Ovary (tissue), 3 donors: ENCODE measurements around the gene BCL7A.

Experiments used
- EP300 ChIP-seq: sonication (generic); formaldehyde crosslinking; IDR thresholded peaks from one replicate; pipeline ENCODE4 v1.6.1; 2017; ENCODE audit warnings: antibody characterized with exemption
- POLR2A ChIP-seq: fragments of 450-650 bp; IDR thresholded peaks from one replicate; pipeline ENCODE4 v1.6.1; 2017; ENCODE audit warnings: antibody characterized with exemption, mild to moderate bottlenecking, moderate library complexity
- TF ChIP-seq, protein P1 (sequence below), 3 donors: fragments of 450-650 bp in 2 of 3; fragments of 200-600 bp in 1 of 3; IDR thresholded peaks; one replicate each; pipeline versions ENCODE4 v1.5.1 to v1.8.0; 2016 to 2022; ENCODE audit warnings: antibody characterized with exemption in 3 of 3, mild to moderate bottlenecking in 1 of 3
- donor health status: DM: no; HTN: no; CAD: no.

DNA sequence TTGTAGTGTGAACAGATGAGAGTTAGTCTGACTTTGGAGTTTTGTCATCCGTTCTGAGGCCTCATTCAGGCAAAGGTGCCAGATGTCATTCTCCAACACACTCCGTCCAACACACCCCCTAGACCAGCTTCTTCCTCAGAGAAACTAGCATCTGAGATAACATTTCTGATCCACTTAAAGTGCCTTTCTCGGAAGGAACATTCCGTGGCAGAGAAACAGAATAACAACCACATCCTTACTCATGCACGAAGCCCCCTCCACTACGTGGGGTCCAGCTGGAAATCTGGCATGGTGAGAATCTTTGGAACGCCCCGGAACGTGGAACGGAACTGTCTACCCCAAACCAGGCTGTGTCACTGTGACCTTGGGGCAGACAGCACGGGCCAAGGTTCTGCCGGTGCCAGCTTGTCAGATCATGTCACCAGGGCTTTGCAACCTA lies 17.0 kb upstream of the BCL7A start:
- TF ChIP-seq, protein P1, sequence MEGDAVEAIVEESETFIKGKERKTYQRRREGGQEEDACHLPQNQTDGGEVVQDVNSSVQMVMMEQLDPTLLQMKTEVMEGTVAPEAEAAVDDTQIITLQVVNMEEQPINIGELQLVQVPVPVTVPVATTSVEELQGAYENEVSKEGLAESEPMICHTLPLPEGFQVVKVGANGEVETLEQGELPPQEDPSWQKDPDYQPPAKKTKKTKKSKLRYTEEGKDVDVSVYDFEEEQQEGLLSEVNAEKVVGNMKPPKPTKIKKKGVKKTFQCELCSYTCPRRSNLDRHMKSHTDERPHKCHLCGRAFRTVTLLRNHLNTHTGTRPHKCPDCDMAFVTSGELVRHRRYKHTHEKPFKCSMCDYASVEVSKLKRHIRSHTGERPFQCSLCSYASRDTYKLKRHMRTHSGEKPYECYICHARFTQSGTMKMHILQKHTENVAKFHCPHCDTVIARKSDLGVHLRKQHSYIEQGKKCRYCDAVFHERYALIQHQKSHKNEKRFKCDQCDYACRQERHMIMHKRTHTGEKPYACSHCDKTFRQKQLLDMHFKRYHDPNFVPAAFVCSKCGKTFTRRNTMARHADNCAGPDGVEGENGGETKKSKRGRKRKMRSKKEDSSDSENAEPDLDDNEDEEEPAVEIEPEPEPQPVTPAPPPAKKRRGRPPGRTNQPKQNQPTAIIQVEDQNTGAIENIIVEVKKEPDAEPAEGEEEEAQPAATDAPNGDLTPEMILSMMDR (IDR thresholded peaks at IDR 0.05), result no peak
- TF ChIP-seq POLR2A, result no peak
- TF ChIP-seq EP300, result no peak
